GM21619 (cell line): ENCODE measurements around the gene CFAP100.

Experiments
- ATAC-seq: cut with Tn5 transposase; IDR thresholded peaks from one replicate; pipeline ENCODE4 v1.9.1; 2021; ENCODE audit not compliant: unreplicated experiment

CFAP100 gene

GRCh38 chr3:126373682-126374601, 20.8 kb upstream of the CFAP100 start:
- no peak for ATAC-seq

- no peak for ATAC-seq
These were observed 18.8 kb upstream of the CFAP100 start for GRCh38 chr3:126375835-126376331.

- ATAC-seq, result no peak
These were observed 18.3 kb upstream of the CFAP100 start for GRCh38 chr3:126376444-126376843.

GRCh38 chr3:126377211-126377610, 17.5 kb upstream of the CFAP100 start:
- ATAC-seq, result no peak

GRCh38 chr3:126378341-126378751, 16.4 kb upstream of the CFAP100 start:
- ATAC-seq, result no peak

- ATAC-seq, result no peak
These were observed 14.5 kb upstream of the CFAP100 start for GRCh38 chr3:126380011-126380768.

- ATAC-seq, result no peak
These were observed 12.7 kb upstream of the CFAP100 start for GRCh38 chr3:126381966-126382365.

- peak; percentile 87 for ATAC-seq
These were observed 5.5 kb upstream of the CFAP100 start for GRCh38 chr3:126389112-126389793.

- ATAC-seq, result no peak
These were observed 4.9 kb upstream of the CFAP100 start for GRCh38 chr3:126389794-126390146.

GRCh38 chr3:126390201-126390600, 4.5 kb upstream of the CFAP100 start:
- ATAC-seq, result no peak

- ATAC-seq, result no peak
These were observed 4.0 kb upstream of the CFAP100 start for GRCh38 chr3:126390751-126391150.

GRCh38 chr3:126391631-126392030, 3.1 kb upstream of the CFAP100 start:
- ATAC-seq, result no peak

GRCh38 chr3:126392246-126392645, 2.5 kb upstream of the CFAP100 start:
- no peak for ATAC-seq

- ATAC-seq, result no peak
These were observed 1.1 kb upstream of the CFAP100 start for GRCh38 chr3:126393563-126393962.

- no peak for ATAC-seq
These were observed 240 bp downstream of the CFAP100 start for GRCh38 chr3:126394977-126395321.

GRCh38 chr3:126395846-126396513, 1.3 kb downstream of the CFAP100 start:
- no peak for ATAC-seq

- ATAC-seq, result no peak
These were observed 1.8 kb downstream of the CFAP100 start for GRCh38 chr3:126396536-126396935.

- ATAC-seq, result no peak
These were observed 3.1 kb downstream of the CFAP100 start for GRCh38 chr3:126397610-126398422.

GRCh38 chr3:126398423-126399350, 4.0 kb downstream of the CFAP100 start:
- ATAC-seq, result no peak
